Stimulated activated CD8-positive, alpha-beta memory T cell treated with anti-CD3 and anti-CD28 coated beads, Interleukin-15, amount 100 ng/mL, for 1 hour (primary cell): ENCODE measurements around the gene CCDC107.

Experiments
- DNase-seq: peaks from one replicate; pipeline ENCODE4 v3.0.0-alpha.2; 2020; ENCODE audit warnings: low read depth

The CCDC107 gene

GRCh38 chr9:35703906-35704672 lies 46.0 kb downstream of the CCDC107 start:
- no peak for DNase-seq

GRCh38 chr9:35705372-35705771 lies 47.3 kb downstream of the CCDC107 start:
- no peak for DNase-seq

- DNase-seq: no peak
These were observed 47.8 kb downstream of the CCDC107 start for GRCh38 chr9:35705836-35706430.

GRCh38 chr9:35706951-35707350 lies 48.9 kb downstream of the CCDC107 start:
- DNase-seq: no peak

GRCh38 chr9:35708146-35708545 lies 50.1 kb downstream of the CCDC107 start:
- DNase-seq: no peak

GRCh38 chr9:35710818-35711500 lies 52.9 kb downstream of the CCDC107 start:
- no peak for DNase-seq
